H1 (cell line): ENCODE results near the gene PIGL.

Experiments
- EP300 ChIP-seq, 2 experiments: IDR thresholded peaks; 1 replicate in 1 of 2; 2 replicates in 1 of 2; pipeline ENCODE4 v1.6.1; 2011 to 2012; ENCODE audit warnings: low read depth in 2 of 2, low read length in 2 of 2, mild to moderate bottlenecking in 2 of 2, borderline replicate concordance in 1 of 2, inconsistent platforms in 1 of 2, moderate library complexity in 1 of 2
- TF ChIP-seq, protein P1 (sequence below): IDR thresholded peaks from 2 replicates; pipeline ENCODE4 v1.6.1; 2012; ENCODE audit warnings: low read length, inconsistent platforms

DNA sequence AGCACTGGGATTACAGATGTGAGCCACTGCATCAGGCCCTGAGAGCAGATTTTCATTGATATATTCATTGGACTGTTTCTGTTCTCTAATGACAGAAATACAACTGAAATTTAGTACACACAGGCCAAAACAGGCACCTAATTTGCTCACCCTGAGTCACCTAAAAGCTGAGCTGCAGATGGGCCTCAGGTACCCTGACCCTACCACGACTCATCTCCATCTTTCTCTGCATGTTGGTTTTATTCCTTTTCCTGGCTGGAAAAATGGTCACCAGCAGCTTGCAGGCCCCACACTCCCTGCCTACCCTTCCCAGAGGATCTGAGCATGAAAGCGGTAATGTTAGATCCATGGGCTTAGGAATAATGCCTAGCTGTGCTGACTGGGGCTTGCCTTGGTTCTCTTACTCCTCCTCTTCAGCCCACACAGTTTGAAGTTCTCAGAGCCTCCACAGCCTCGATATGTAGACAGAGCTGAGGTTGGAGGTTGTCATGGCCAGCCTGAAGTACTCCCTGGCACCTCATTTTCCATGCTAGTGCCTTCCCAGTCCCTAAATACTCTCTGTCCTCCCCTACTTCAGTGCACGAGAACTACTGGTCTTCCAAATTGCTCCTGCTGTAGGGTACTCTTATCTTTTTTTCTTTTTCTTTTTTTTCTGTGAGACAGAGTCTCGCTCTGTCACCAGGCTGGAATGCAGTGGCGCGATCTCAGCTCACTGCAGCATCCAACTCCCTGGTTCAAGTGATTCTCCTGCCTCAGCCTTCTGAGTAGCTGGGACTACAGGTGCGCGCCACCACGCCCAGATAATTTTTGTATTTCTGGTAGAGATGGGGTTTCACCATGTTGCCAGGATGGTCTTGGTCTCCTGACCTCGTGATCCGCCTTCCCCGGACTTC, 85.2 kb downstream of the PIGL start:
- no peak for TF ChIP-seq EP300 (IDR thresholded peaks at IDR 0.05; ENCODE audit: borderline replicate concordance in 1 of 2, low read depth in 2 of 2, low read length in 2 of 2)
- TF ChIP-seq, protein P1, sequence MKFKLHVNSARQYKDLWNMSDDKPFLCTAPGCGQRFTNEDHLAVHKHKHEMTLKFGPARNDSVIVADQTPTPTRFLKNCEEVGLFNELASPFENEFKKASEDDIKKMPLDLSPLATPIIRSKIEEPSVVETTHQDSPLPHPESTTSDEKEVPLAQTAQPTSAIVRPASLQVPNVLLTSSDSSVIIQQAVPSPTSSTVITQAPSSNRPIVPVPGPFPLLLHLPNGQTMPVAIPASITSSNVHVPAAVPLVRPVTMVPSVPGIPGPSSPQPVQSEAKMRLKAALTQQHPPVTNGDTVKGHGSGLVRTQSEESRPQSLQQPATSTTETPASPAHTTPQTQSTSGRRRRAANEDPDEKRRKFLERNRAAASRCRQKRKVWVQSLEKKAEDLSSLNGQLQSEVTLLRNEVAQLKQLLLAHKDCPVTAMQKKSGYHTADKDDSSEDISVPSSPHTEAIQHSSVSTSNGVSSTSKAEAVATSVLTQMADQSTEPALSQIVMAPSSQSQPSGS, result no peak
